AG09309 (cell line): Measurements from ENCODE around the gene ADCY6.

Experiments
- DNase-seq: peaks from one replicate; pipeline ENCODE4 v3.0.0-alpha.2; 2010; ENCODE audit warnings: low read depth
- H3K4me3 ChIP-seq: 2 replicates; pipeline ENCODE4 v1.5.1; 2011; ENCODE audit warnings: mild to moderate bottlenecking, low read depth, low read length, moderate library complexity; ENCODE audit not compliant: control insufficient read depth
- CTCF ChIP-seq: IDR thresholded peaks from 2 replicates; pipeline ENCODE4 v1.5.1; 2011; ENCODE audit warnings: mild to moderate bottlenecking, low read depth, low read length, inconsistent platforms; ENCODE audit not compliant: insufficient read depth, control insufficient read depth; ENCODE audit errors: missing control alignments

The ADCY6 gene

GRCh38 chr12:48786591-48787544 is 2.0 kb downstream of the ADCY6 start:
- DNase-seq, result no peak
- TF ChIP-seq CTCF, result no peak
- H3K4me3 ChIP-seq, result peak overlapping the region; percentile 87

DNA sequence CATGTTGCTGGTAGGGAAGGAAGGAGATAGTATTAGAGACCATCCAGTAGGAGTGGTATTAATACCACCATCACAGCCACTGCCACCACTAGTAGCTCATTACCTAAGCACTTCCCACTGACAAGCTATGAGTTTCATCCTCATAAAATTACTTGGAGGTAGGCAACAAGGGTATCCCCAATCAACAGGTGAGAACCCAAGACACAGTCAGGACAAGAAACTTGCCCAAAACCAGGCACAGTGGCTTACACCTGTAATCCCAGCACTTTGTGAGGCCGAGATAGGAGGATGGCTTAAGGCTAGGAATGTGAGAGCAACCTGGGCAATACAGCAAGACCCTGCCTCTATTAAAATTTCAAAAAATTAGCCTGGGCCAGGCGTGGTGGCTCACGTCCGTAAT is 5.5 kb downstream of the ADCY6 start:
- no peak overlapping the region for H3K4me3 ChIP-seq
- no peak for DNase-seq
- TF ChIP-seq CTCF, result no peak

DNA sequence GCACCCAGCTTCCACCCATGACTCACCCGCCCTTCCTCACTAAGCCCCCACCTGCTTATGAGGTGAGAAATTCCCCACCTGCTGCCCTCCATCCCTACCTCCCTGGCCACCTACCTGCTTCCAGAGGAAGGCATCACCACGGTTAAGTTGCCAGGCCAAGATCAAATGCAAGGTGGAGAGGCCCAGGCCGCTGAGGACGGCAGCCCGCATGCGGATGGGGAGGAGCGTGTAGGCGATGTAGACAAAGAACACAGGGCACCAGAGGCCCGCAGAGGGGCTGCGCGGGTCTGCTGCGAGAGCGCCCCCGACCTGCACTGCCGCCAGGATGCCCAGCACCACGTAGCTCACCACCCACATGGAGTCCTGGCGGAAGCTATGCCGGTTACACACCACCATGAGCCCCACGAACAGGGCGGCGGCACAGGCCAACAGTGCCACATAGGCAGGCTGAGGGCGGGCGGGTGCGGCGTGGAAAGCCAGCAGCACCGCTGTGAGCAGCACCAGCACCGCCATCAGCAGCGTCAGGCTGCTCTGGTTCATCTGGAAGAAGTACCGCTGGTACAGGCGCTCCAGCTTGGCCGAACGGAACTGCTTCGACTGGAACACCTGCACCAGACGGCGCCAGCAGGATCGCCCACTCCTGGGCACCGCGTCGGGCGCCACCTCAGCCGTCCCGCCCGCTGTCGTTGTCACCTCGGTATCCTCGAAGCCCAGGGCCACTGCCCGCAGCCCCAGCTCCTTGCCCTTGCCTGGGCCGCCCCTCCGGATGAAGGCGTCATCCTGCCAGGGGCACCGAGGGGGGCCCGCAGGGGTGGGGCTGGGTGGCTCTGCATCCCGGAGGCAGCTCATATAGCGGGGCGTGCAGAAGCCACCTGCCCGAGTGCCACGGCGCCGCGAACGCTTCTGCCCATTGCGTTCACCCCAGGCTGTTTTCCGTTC is 6.2 kb downstream of the ADCY6 start:
- no peak overlapping the region for H3K4me3 ChIP-seq
- TF ChIP-seq CTCF, result no peak
- no peak for DNase-seq

DNA sequence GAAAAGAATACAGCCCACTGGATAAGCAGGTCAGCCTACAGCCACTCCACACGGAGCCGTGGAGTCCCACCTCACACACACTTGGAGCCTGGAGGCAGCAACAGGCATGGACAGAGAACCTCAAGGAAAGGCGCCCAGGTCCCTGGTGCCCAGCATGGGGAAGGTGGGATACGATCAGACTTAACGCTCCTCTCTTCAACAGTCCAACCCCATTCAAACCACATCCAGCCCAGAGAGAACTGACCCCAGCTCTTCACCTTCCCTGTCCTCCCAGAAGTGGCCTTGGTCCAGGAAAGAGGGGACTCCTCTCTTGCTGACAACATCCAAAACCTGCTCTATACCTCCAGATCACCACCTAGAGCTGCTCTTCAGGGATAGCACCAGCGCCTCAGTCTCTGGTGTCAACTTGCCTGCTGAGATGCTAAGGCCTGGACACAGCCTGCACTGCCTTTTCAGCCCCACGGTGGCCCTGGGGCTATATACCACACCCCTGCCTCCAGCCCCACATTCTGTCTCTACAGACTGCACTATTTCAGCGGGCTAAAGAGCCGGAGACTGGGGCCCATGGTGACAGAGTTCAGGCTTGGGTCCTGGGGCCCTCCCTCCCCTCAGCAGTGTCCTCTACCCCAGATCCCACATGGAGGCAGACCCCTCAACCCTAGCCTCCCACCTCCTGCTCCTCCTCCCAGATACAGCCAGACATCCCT is 7.0 kb downstream of the ADCY6 start:
- no peak for DNase-seq
- H3K4me3 ChIP-seq, result no peak overlapping the region
- no peak for TF ChIP-seq CTCF

DNA sequence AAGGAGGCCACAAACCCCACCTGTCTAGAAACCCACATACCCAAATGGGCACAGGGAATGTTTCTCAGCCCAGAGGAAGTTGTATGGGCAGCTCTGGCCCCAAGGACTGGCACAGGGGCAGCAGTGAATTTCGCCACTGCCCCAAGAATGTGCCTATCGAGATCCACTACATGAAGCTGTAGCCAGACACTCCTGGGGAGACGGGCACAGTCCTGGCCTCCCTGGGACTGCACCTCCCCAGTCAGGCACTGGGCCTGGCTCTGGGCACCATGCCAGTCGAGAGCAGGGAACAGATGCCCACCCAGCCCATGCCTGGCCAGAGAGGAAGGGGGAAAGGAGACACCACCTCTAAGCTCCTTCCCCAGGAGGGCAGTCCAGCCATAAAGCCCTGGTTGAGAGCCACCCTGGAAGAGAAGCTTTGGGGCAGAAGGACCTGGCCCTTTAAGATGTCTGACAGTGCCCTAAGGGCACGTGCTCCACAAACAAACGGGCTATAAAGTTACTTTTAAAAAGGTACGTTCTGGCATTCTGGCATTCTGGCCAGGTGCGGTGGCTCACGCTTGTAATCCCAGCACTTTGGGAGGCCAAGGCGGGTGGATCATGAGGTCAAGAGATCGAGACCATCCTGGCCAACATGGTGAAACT is 8.4 kb downstream of the ADCY6 start:
- DNase-seq, result no peak
- no peak for TF ChIP-seq CTCF
- no peak overlapping the region for H3K4me3 ChIP-seq
